ENCODE data around the gene SLC29A2. TPM values are rescaled to one million over a fixed set of nuclear protein-coding genes. Genes with fewer than 3 reads are reported as not detected.
"Not testable (repeated sequence)": the region's sequence is repeated elsewhere in the genome, so short reads cannot be mapped to it uniquely, and the experiment has no call there.

SLC29A2 gene
- total RNA-seq, 1 donor from 2014 or later = 2.8 TPM

GRCh38 chr11:66324664-66325063 is 46.9 kb downstream of the SLC29A2 start:
- Mint-ChIP-seq H3K4me1 (ENCODE audit: low read depth, unreplicated experiment) (peaks cover 26% of the 10 kb centered on the region), H3K36me3 (ENCODE audit: unreplicated experiment) (no peaks in the 10 kb centered on the region), H3K4me3 (ENCODE audit: unreplicated experiment) (no peak overlapping the region), H3K27me3 (ENCODE audit: unreplicated experiment) (peaks cover 24% of the 10 kb centered on the region), H3K27ac (ENCODE audit: unreplicated experiment) (peak overlapping the region; percentile 88), H3K9me3 (ENCODE audit: unreplicated experiment) (peaks cover 25% of the 10 kb centered on the region)
- TF ChIP-seq, protein P1, sequence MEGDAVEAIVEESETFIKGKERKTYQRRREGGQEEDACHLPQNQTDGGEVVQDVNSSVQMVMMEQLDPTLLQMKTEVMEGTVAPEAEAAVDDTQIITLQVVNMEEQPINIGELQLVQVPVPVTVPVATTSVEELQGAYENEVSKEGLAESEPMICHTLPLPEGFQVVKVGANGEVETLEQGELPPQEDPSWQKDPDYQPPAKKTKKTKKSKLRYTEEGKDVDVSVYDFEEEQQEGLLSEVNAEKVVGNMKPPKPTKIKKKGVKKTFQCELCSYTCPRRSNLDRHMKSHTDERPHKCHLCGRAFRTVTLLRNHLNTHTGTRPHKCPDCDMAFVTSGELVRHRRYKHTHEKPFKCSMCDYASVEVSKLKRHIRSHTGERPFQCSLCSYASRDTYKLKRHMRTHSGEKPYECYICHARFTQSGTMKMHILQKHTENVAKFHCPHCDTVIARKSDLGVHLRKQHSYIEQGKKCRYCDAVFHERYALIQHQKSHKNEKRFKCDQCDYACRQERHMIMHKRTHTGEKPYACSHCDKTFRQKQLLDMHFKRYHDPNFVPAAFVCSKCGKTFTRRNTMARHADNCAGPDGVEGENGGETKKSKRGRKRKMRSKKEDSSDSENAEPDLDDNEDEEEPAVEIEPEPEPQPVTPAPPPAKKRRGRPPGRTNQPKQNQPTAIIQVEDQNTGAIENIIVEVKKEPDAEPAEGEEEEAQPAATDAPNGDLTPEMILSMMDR (IDR thresholded peaks at IDR 0.05; ENCODE audit: partially characterized antibody, unreplicated experiment) = no peak
- no peak for DNase-seq

- no peak overlapping the region for H3K27ac Mint-ChIP-seq (ENCODE audit: unreplicated experiment)
- no peak for DNase-seq
- H3K9me3 Mint-ChIP-seq (ENCODE audit: unreplicated experiment) = peaks cover 30% of the 10 kb centered on the region
- TF ChIP-seq, protein P1 (IDR thresholded peaks at IDR 0.05; ENCODE audit: partially characterized antibody, unreplicated experiment) = no peak
- H3K36me3 Mint-ChIP-seq (ENCODE audit: unreplicated experiment) = no peaks in the 10 kb centered on the region
- H3K4me1 Mint-ChIP-seq (ENCODE audit: low read depth, unreplicated experiment) = peaks cover 31% of the 10 kb centered on the region
- peaks cover 30% of the 10 kb centered on the region for H3K27me3 Mint-ChIP-seq (ENCODE audit: unreplicated experiment)
- no peak overlapping the region for H3K4me3 Mint-ChIP-seq (ENCODE audit: unreplicated experiment)
Measured at GRCh38 chr11:66323684-66324083, 47.9 kb downstream of the SLC29A2 start.

DNA sequence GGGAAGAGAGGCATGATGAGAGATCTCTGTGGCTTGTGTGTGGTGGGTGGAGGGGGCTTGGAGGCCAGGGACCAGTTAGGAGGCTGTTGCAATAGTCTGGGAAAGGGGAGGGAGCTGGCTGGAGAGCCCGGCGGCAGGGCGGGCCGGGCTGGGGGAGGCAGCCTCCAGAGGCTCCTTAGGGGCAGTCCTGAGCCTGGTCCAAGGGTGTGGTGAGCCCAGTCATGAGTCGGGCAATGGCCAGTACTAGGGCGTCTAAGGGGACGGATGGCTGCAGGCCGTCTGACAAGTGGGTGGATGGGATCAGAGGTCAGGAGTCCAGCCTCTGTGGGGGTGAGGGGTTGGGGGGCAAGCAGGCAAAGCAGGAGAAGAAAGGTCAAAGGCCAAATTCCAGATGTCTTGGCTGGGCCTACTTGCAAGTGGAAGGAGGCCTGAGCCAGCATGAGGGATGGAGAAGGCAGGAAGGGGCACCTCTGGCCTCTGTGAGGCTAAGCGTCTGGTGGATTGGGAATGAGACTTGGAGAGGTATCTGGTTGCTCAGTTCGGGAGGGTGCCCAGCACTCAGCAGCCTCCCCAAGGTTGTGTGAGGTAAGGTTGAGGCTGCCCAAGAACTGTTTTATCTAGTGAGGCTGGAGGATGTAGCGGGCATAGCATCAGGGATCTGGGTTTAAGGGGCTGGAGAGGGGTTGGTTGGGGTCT is 48.7 kb downstream of the SLC29A2 start:
- TF ChIP-seq, protein P1 (IDR thresholded peaks at IDR 0.05; ENCODE audit: partially characterized antibody, unreplicated experiment) = no peak
- Mint-ChIP-seq H3K27ac (ENCODE audit: unreplicated experiment) (no peak overlapping the region), H3K27me3 (ENCODE audit: unreplicated experiment) (peaks cover 30% of the 10 kb centered on the region), H3K9me3 (ENCODE audit: unreplicated experiment) (peaks cover 36% of the 10 kb centered on the region), H3K36me3 (ENCODE audit: unreplicated experiment) (no peaks in the 10 kb centered on the region), H3K4me1 (ENCODE audit: low read depth, unreplicated experiment) (peaks cover 35% of the 10 kb centered on the region), H3K4me3 (ENCODE audit: unreplicated experiment) (no peak overlapping the region)
- DNase-seq = no peak

GRCh38 chr11:66321606-66322005 is 50.0 kb downstream of the SLC29A2 start:
- Mint-ChIP-seq H3K4me3 (ENCODE audit: unreplicated experiment) (no peak overlapping the region), H3K36me3 (ENCODE audit: unreplicated experiment) (no peaks in the 10 kb centered on the region), H3K27me3 (ENCODE audit: unreplicated experiment) (peaks cover 28% of the 10 kb centered on the region), H3K27ac (ENCODE audit: unreplicated experiment) (no peak overlapping the region), H3K9me3 (ENCODE audit: unreplicated experiment) (peaks cover 39% of the 10 kb centered on the region), H3K4me1 (ENCODE audit: low read depth, unreplicated experiment) (peaks cover 34% of the 10 kb centered on the region)
- no peak for DNase-seq
- TF ChIP-seq, protein P1 (IDR thresholded peaks at IDR 0.05; ENCODE audit: partially characterized antibody, unreplicated experiment) = no peak

DNA sequence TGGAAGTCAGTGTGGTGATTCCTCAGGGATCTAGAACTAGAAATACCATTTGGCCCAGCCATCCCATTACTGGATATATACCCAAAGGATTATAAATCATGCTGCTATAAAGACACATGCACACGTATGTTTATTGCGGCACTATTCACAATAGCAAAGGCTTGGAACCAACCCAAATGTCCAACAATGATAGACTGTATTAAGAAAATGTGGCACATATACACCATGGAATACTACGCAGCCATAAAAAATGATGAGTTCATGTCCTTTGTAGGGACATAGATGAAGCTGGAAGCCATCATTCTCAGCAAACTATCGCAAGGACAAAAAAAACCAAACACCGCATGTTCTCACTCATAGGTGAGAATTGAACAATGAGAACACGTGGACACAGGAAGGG is 50.8 kb downstream of the SLC29A2 start:
- Mint-ChIP-seq H3K27me3 (ENCODE audit: unreplicated experiment) (peaks cover 28% of the 10 kb centered on the region), H3K4me1 (ENCODE audit: low read depth, unreplicated experiment) (peaks cover 37% of the 10 kb centered on the region)
- H3K27ac Mint-ChIP-seq (ENCODE audit: unreplicated experiment) = not testable (repeated sequence)

GRCh38 chr11:66320289-66320688 is 51.3 kb downstream of the SLC29A2 start:
- not testable (repeated sequence) for H3K4me3 Mint-ChIP-seq (ENCODE audit: unreplicated experiment); DNase-seq; H3K27ac Mint-ChIP-seq (ENCODE audit: unreplicated experiment); H3K36me3 Mint-ChIP-seq (ENCODE audit: unreplicated experiment)
- peaks cover 27% of the 10 kb centered on the region for H3K27me3 Mint-ChIP-seq (ENCODE audit: unreplicated experiment)
- H3K9me3 Mint-ChIP-seq (ENCODE audit: unreplicated experiment) = peaks cover 34% of the 10 kb centered on the region
- H3K4me1 Mint-ChIP-seq (ENCODE audit: low read depth, unreplicated experiment) = peaks cover 39% of the 10 kb centered on the region

More for the DNA sequence above, 50.8 kb downstream of the SLC29A2 start:
- not testable (repeated sequence) for DNase-seq; H3K36me3 Mint-ChIP-seq (ENCODE audit: unreplicated experiment); H3K4me3 Mint-ChIP-seq (ENCODE audit: unreplicated experiment)
- H3K9me3 Mint-ChIP-seq (ENCODE audit: unreplicated experiment) = peaks cover 35% of the 10 kb centered on the region
